K562 (cell line): ENCODE measurements around the gene FBP1. TPM values are rescaled to one million over a fixed set of nuclear protein-coding genes. Genes with fewer than 3 reads are reported as not detected.

Experiments
- ATAC-seq: fragments of 200-7000 bp; cut with Tn5 transposase; 3 replicates; pipeline ENCODE4 v1.9.1; 2020; ENCODE audit warnings: moderate library complexity
- BruUV-seq: library from RNA; stranded (reverse); fragments of 400-500 nt; replicated peaks from 2 replicates; lab custom pipeline; 2021; lab: Mats Ljungman, UMichigan
- CTCF ChIA-PET: fragments of 300-600 bp; formaldehyde crosslinking; extraction: SDS; loops from one replicate; lab custom pipeline; 2021; ENCODE audit warnings: low intra/inter-chr PET ratio; lab: Yijun Ruan, JAX
- POLR2A ChIA-PET: fragments of 300-600, 350-650 bp; sonication (Branson Sonifier 250); formaldehyde crosslinking; extraction: SDS; loops from one replicate; lab custom pipeline; 2021; ENCODE audit warnings: antibody characterized with exemption, inconsistent platforms; lab: Yijun Ruan, JAX
- DNase-seq, 4 experiments: peaks; one replicate each; pipeline versions ENCODE4 v3.0.0 to v3.0.0-alpha.2; 2011 to 2018; ENCODE audit warnings: low spot score in 3 of 4, mixed read lengths in 3 of 4; ENCODE audit errors: extremely low read depth in 1 of 4
- FAIRE-seq: peaks from 2 replicates; lab custom pipeline; 2011; peaks lifted over from hg19 to GRCh38; lab: Jason Lieb, UNC
- H2AFZ ChIP-seq: 2 replicates; pipeline ENCODE4 v1.6.0; 2011; ENCODE audit warnings: low read depth, low read length, control low read depth, inconsistent platforms
- H3K27ac ChIP-seq: fragments of 200-600 bp; 3 replicates; pipeline ENCODE4 v1.8.0; 2011; ENCODE audit warnings: low read depth, mild to moderate bottlenecking, control low read depth, inconsistent platforms, low read length, moderate library complexity, mixed read lengths; ENCODE audit errors: extremely low read depth
- H3K27me3 ChIP-seq, 2 experiments: fragments of 300-600 bp in 1 of 2; 2 replicates in 1 of 2; 3 replicates in 1 of 2; pipeline versions ENCODE4 v1.6.0 to v1.8.0; 2011; ENCODE audit warnings: inconsistent platforms in 2 of 2, low read length in 2 of 2, mild to moderate bottlenecking in 1 of 2, mixed read lengths in 1 of 2, moderate library complexity in 1 of 2; ENCODE audit not compliant: control insufficient read depth in 2 of 2, insufficient read depth in 2 of 2
- H3K36me3 ChIP-seq: fragments of 300-600 bp; 3 replicates; pipeline ENCODE4 v1.8.0; 2011; ENCODE audit warnings: mild to moderate bottlenecking, low read length, inconsistent platforms; ENCODE audit not compliant: control insufficient read depth, insufficient read depth
- H3K4me1 ChIP-seq, 2 experiments: fragments of 200-600 bp in 1 of 2; replicated peaks in 1 of 2; 2 replicates in 1 of 2; 3 replicates in 1 of 2; pipeline versions ENCODE4 v1.5.1 to v1.8.0; 2011; ENCODE audit warnings: inconsistent platforms in 2 of 2, low read length in 2 of 2, mild to moderate bottlenecking in 1 of 2, mixed read lengths in 1 of 2, moderate library complexity in 1 of 2; ENCODE audit not compliant: control insufficient read depth in 2 of 2, insufficient read depth in 2 of 2
- H3K4me2 ChIP-seq: 2 replicates; pipeline ENCODE4 v1.6.1; 2011; ENCODE audit warnings: low read length, control low read depth, inconsistent platforms, mixed read lengths; ENCODE audit not compliant: insufficient read depth
- H3K4me3 ChIP-seq: fragments of 200-600 bp; sonication (generic), shearing (Covaris generic); 2 replicates; pipeline ENCODE4 v1.5.1; 2016; ENCODE audit warnings: control low read depth, inconsistent platforms
- H3K79me2 ChIP-seq: fragments of 200-600 bp; 3 replicates; pipeline ENCODE4 v1.8.0; 2011; ENCODE audit warnings: low read length, inconsistent platforms; ENCODE audit not compliant: control insufficient read depth, insufficient read depth
- H3K9ac ChIP-seq, 2 experiments: 2 replicates each; pipeline versions ENCODE4 v1.6.0 to v1.6.1; 2011; ENCODE audit warnings: low read depth in 2 of 2, low read length in 2 of 2, control low read depth in 1 of 2, inconsistent platforms in 1 of 2, mild to moderate bottlenecking in 1 of 2, mixed read lengths in 1 of 2; ENCODE audit not compliant: insufficient read depth in 1 of 2
- H3K9me1 ChIP-seq: one replicate; pipeline ENCODE4 v1.6.0; 2011; ENCODE audit warnings: inconsistent platforms, mild to moderate bottlenecking, low read length, moderate library complexity; ENCODE audit not compliant: control insufficient read depth, insufficient read depth
- H3K9me3 ChIP-seq: replicated peaks from 2 replicates; pipeline ENCODE4 v1.5.1; 2011; ENCODE audit warnings: low read depth, low read length, inconsistent platforms; ENCODE audit not compliant: control insufficient read depth, insufficient read depth
- H4K20me1 ChIP-seq: replicated peaks from 2 replicates; pipeline ENCODE4 v1.6.1; 2011; ENCODE audit warnings: low read length, inconsistent platforms, mixed read lengths; ENCODE audit not compliant: control insufficient read depth, insufficient read depth
- CHD7 ChIP-seq: fragments of 200-600 bp; sonication (generic); IDR thresholded peaks from one replicate; pipeline ENCODE4 v1.6.1; 2012; ENCODE audit warnings: mild to moderate bottlenecking, low read depth, low read length, inconsistent platforms
- MAFF ChIP-seq: IDR thresholded peaks from 2 replicates; pipeline ENCODE4 v1.6.1; 2012; ENCODE audit warnings: low read length, improper control_type of control experiment
- RB1 ChIP-seq: fragments of 450-650 bp; IDR thresholded peaks from 2 replicates; pipeline ENCODE4 v1.6.1; 2017; ENCODE audit warnings: low read depth, mild to moderate bottlenecking
- USF2 ChIP-seq: sonication (generic); formaldehyde crosslinking; IDR thresholded peaks from 2 replicates; pipeline ENCODE4 v1.5.0; 2020; ENCODE audit warnings: missing genetic modification reagents
- ZFP30 ChIP-seq: fragments of 250-450 bp; sonication (Bioruptor Pico); IDR thresholded peaks from 2 replicates; pipeline ENCODE4 v1.8.0; 2022; ENCODE audit warnings: moderate library complexity, mild to moderate bottlenecking, inconsistent platforms, borderline replicate concordance
- ZNF354B ChIP-seq: fragments of 250-450 bp; sonication (Bioruptor Pico); IDR thresholded peaks from 2 replicates; pipeline ENCODE4 v1.4.0; 2020
- ZNF668 ChIP-seq: fragments of 250-450 bp; sonication (Bioruptor Pico); IDR thresholded peaks from 2 replicates; pipeline ENCODE4 v1.8.0; 2022; ENCODE audit warnings: mild to moderate bottlenecking, inconsistent platforms
- ZNF75A ChIP-seq: fragments of 450-650 bp; formaldehyde crosslinking; IDR thresholded peaks from 2 replicates; pipeline ENCODE4 v1.4.0; 2020; ENCODE audit warnings: mild to moderate bottlenecking
- WGBS: fragments of 100-300 bp; shearing (Covaris generic); methylation state at CpG from one replicate; pipeline ENCODE4 v1.1.6; 2016; ENCODE audit warnings: low coverage, mixed read lengths; ENCODE audit not compliant: insufficient coverage; ENCODE audit errors: missing lambda C conversion rate; 5-methylcytosine and 5-hydroxymethylcytosine counted together
- in situ Hi-C: fragments of 300-500 bp; cut with MboI; formaldehyde crosslinking; loops from 4 replicates; pipeline ENCODE4 v1.15.0; 2018; ENCODE audit warnings: inconsistent platforms, mixed read lengths
- intact Hi-C: fragments of 100-400 bp; cut with micrococcal nuclease; formaldehyde crosslinking; loops from 2 replicates; pipeline ENCODE4 v1.14.2; 2022
- polyA plus RNA-seq, 8 experiments: library from polyadenylated mRNA; depleted of rRNA in 4 of 8; stranded (reverse) in 5 of 8; unstranded in 3 of 8; fragments of >200 nt; fragmentation: Nextera tagmentation in 2 of 8; fragmentation: Illumina TruSeq in 1 of 8; extraction: Ambion mirVana in 2 of 8; extraction: Trizol in 1 of 8; gene quantifications; 2 replicates each; pipeline versions ENCODE4 v1.2.1 to v1.2.3, GENCODE V29; 2011 to 2014; ENCODE audit warnings: inconsistent platforms in 1 of 8, missing spikeins in 1 of 8
- total RNA-seq, 7 experiments: library from RNA; depleted of rRNA in 6 of 7; stranded (reverse); fragments of >200 nt in 6 of 7; fragmentation: Illumina TruSeq in 2 of 7; extraction: Trizol in 2 of 7; gene quantifications; 2 replicates each; pipeline versions ENCODE4 v1.2.1 to v1.2.3, GENCODE V29; 2011 to 2021; ENCODE audit warnings: low replicate concordance in 1 of 7
- TF ChIP-seq, protein P1 (sequence below): fragments of 250-450 bp; sonication (Bioruptor Pico); IDR thresholded peaks from 2 replicates; pipeline ENCODE4 v1.9.0; 2021; ENCODE audit warnings: mild to moderate bottlenecking

The FBP1 gene
- total and polyA plus RNA-seq, 9 of the 15 experiments (the other 6 are each of a cell fraction or from before 2014, with no cell fraction given), result 0.24 TPM; not detected in 8

DNA sequence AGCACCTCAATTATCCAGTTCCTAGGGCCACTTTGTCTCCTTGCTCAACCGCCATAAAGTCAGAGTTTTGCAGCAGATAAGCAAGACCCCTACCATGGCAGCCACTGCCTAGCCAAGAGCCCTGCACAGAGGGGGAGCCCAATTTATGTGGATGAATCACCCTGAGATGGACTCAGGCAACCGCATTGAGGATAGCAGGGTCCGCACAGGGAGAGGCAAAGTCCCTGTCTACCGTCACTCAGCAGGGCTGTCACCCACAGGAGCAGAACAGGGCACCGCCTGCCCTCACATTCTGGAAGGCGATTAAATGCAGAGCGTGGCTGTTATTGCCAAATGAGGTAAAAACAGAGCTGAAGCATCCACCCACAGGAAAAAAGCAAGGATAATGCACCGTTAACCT, 47.4 kb downstream of the FBP1 start:
- Histone ChIP-seq H3K4me3 (no peak overlapping the region), H3K9me3 (no peaks in the 10 kb centered on the region), H3K9me1 (no peaks in the 10 kb centered on the region), H3K27ac (no peak overlapping the region), H2AFZ (no peak overlapping the region), H3K27me3 (peaks cover 54 to 78% of the 10 kb centered on the region in 2 experiments), H3K36me3 (no peaks in the 10 kb centered on the region), H3K9ac (no peak overlapping the region), H3K4me1 (peaks cover 0 to 3% of the 10 kb centered on the region in 2 experiments; a peak in 2 of 5 replicates), H3K4me2 (no peak overlapping the region), H3K79me2 (no peaks in the 10 kb centered on the region), H4K20me1 (no peaks in the 10 kb centered on the region; the same call in 1 of the 2 replicates)
- ATAC-seq (no peak), FAIRE-seq (no peak), DNase-seq (no peak)
- intact Hi-C loops, result no loop called here
- 8% methylated on average over 8 of the region's 8 CpGs for whole genome bisulfite sequencing
- in situ Hi-C loops, result no loop called here
- TF ChIP-seq ZFP30 (CRISPR knock-in tag), result no peak
- no peak for TF ChIP-seq ZNF668 (CRISPR knock-in tag)
- TF ChIP-seq ZNF354B (CRISPR knock-in tag), result no peak
- TF ChIP-seq USF2 (CRISPR knock-in tag), result no peak
- no peak for TF ChIP-seq RB1
- TF ChIP-seq MAFF, result no peak
- TF ChIP-seq, protein P1, sequence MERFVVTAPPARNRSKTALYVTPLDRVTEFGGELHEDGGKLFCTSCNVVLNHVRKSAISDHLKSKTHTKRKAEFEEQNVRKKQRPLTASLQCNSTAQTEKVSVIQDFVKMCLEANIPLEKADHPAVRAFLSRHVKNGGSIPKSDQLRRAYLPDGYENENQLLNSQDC (CRISPR knock-in tag), result no peak
- no peak for TF ChIP-seq CHD7
- TF ChIP-seq ZNF75A (CRISPR knock-in tag), result no peak
- ChIA-PET CTCF (no interaction called here), POLR2A (no interaction called here)
- no TSS peak for BruUV-seq
